T1000 (cell line): ENCODE measurements around the gene DNAJC4.

Source experiments
- DNase-seq: peaks from one replicate; lab custom pipeline; 2025; ENCODE audit warnings: mixed read lengths; lab: John Stamatoyannopoulos, UW

DNAJC4 gene

GRCh38 chr11:64229090-64229743, 1.1 kb upstream of the DNAJC4 start:
- no peak for DNase-seq

- DNase-seq = no peak
These were observed 591 bp upstream of the DNAJC4 start for GRCh38 chr11:64229744-64230170.

- no peak for DNase-seq
These were observed 627 bp downstream of the DNAJC4 start for GRCh38 chr11:64230985-64231365.

- no peak for DNase-seq
These were observed 1.2 kb downstream of the DNAJC4 start for GRCh38 chr11:64231546-64231945.

- no peak for DNase-seq
These were observed 2.0 kb downstream of the DNAJC4 start for GRCh38 chr11:64232182-64232966.

GRCh38 chr11:64232967-64233315, 2.6 kb downstream of the DNAJC4 start:
- DNase-seq = no peak

- peak; percentile 27 for DNase-seq
These were observed 3.7 kb downstream of the DNAJC4 start, which contains the start of gene VEGFB for GRCh38 chr11:64233913-64234586. VEGFB (plus strand) TSS chr11:64234584; CDS start chr11:64234834, 250 bp downstream.

- peak; percentile 21 for DNase-seq
These were observed 4.5 kb downstream of the DNAJC4 start for GRCh38 chr11:64234647-64235379.

GRCh38 chr11:64235437-64236161, 5.3 kb downstream of the DNAJC4 start:
- no peak for DNase-seq

- no peak for DNase-seq
These were observed 7.2 kb downstream of the DNAJC4 start for GRCh38 chr11:64237484-64237951.

GRCh38 chr11:64238076-64238475, 7.7 kb downstream of the DNAJC4 start:
- no peak for DNase-seq

GRCh38 chr11:64238999-64239398, 8.7 kb downstream of the DNAJC4 start:
- DNase-seq = no peak

GRCh38 chr11:64239662-64240434, 9.5 kb downstream of the DNAJC4 start:
- no peak for DNase-seq

- peak; percentile 96 for DNase-seq
These were observed 10.3 kb downstream of the DNAJC4 start, which contains the start of gene FKBP2 for GRCh38 chr11:64240435-64241240. FKBP2 (plus strand) TSS chr11:64241095; CDS start chr11:64242388, 1,293 bp downstream.

GRCh38 chr11:64241241-64241490, 10.8 kb downstream of the DNAJC4 start:
- DNase-seq = peak; percentile 99

- DNase-seq = peak; percentile 59
These were observed 11.4 kb downstream of the DNAJC4 start for GRCh38 chr11:64241491-64242374.

- DNase-seq = no peak
These were observed 13.0 kb downstream of the DNAJC4 start for GRCh38 chr11:64243236-64243854.

- DNase-seq = no peak
These were observed 13.8 kb downstream of the DNAJC4 start for GRCh38 chr11:64244107-64244506.
